Activated CD8-positive, alpha-beta memory T cell treated with anti-CD3 and anti-CD28 coated beads, Interleukin-2, amount 50 U/mL, for 24 hours (primary cell): ENCODE measurements around the gene THOC1.
"Not testable (repeated sequence)": the region's sequence is repeated elsewhere in the genome, so short reads cannot be mapped to it uniquely, and the experiment has no call there.

Experiments used
- DNase-seq: peaks from one replicate; pipeline ENCODE4 v3.0.0-alpha.2; 2020; ENCODE audit errors: extremely low read depth

THOC1 gene, protein sequence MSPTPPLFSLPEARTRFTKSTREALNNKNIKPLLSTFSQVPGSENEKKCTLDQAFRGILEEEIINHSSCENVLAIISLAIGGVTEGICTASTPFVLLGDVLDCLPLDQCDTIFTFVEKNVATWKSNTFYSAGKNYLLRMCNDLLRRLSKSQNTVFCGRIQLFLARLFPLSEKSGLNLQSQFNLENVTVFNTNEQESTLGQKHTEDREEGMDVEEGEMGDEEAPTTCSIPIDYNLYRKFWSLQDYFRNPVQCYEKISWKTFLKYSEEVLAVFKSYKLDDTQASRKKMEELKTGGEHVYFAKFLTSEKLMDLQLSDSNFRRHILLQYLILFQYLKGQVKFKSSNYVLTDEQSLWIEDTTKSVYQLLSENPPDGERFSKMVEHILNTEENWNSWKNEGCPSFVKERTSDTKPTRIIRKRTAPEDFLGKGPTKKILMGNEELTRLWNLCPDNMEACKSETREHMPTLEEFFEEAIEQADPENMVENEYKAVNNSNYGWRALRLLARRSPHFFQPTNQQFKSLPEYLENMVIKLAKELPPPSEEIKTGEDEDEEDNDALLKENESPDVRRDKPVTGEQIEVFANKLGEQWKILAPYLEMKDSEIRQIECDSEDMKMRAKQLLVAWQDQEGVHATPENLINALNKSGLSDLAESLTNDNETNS

DNA sequence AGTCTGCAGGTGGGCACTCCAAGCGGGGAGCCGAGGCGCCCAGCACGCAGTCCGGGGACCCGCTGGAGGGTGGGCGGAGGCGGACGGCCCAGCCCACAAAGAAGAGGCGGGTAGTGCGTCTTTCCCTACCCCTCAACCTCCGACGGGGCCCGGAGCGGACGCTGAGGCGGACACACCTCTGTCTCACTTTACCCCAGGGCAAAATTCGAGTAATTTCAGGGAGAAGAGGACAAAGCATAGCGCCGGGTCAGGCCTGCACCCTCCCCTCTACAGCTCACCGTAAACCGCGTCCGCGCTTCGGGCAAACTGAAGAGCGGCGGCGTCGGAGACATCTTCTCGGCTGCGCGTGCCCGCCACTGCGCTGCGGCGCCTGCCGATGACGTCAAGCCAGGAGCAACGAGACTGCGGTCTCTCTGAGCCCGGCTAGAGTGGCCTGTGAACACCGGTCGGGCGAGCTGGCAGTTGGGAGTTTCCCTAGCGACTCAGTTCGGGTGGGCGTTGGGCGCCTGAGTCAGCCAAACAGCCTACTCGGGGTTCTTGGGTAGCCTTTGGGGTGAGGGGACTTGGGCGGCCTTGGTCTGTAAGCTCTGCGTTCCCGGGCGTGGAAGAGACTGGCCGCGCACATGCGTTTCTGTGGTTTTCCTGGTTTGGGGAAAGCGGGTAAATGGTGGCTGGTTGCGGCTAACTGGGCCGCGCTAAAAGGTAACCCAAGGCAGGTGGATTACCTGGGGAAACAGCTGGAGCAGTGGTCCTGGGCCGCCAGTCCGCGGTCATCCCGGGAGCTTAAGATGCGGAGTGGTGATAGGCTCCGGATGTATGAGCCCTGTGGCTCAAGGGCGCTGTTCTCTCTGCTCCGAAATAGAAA lies at the start of gene THOC1:
THOC1 (minus strand) TSS at position 360 of the 865 bp plus-strand sequence; CDS start at position 332, 28 bp downstream.
- peak; percentile 91 for DNase-seq

DNA sequence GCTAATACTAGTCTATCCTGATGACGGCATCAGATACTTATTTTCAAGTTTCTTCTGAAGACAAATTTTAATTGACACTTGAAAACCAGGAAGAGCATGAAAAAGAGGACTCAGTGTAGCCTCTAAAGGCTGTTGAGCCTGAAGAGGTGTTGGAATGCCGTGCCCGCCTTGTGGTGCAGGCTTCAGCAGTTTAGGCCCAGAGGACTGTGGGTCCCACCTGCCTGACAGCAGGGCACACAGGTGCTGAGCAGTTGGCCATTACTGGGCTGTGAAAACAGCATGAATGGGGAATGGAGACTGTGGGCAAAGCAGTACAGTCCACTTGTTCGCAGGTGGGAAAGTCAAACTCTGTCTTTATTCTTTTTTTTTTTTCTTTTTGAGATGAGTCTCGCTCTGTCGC lies 49.8 kb upstream of the THOC1 start:
- DNase-seq: no peak

DNA sequence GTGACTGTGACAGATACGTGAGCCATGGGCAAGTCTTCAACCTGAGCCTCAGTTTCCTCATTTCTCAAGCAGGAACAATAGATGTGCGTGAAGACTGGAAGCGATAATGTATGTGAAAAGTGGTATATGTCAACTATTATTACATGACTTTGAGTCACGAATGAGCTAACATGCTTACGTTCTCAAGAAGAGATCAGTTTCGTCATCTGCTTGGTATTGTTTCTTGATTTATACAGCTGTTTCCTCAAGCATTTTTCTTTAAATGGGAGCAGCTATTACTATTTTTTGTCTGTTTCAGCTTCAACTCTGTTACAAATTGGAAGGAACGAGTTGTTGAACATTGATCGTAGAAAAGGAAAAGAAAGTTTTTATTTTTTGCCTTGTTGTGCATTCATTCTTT lies 48.5 kb upstream of the THOC1 start:
- no peak for DNase-seq

DNA sequence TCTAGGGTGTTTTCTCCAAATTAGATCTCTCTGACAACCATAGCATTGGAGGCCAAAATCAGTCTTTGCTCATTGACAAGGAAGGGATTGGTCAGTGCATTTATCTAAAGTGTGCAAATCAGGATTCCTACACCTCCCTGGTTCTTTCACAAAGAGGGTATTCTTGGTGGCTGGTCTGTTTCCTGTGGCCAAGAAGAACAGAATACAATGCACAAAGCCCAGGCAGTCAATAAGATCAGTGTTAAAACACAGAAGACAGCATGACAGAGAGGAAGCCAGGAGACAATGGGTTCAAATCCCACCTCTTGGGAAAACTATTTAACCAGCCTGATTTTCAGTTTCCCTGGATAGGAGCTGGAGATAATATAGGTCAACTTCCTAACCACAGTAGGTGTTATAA lies 46.1 kb upstream of the THOC1 start:
- DNase-seq: no peak

DNA sequence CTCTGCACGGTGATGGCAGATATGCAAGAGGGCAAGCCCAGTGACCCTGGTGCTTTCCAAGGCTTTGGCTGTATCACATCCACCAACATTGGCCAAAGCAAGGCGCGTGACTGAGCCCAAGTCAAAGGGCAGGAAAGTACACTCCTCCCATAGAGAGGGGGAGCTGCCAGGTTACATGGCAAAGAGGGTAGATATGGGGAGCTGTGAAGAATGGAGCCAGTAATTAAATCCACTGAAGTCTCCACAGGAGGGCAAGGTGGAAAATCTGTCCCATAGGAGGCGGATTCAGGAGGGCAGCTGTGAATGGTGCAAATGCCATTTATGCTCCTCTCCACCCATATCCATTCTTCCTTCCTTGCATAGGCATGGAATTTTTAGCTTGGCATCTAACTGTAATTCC lies 44.6 kb upstream of the THOC1 start:
- no peak for DNase-seq

DNA sequence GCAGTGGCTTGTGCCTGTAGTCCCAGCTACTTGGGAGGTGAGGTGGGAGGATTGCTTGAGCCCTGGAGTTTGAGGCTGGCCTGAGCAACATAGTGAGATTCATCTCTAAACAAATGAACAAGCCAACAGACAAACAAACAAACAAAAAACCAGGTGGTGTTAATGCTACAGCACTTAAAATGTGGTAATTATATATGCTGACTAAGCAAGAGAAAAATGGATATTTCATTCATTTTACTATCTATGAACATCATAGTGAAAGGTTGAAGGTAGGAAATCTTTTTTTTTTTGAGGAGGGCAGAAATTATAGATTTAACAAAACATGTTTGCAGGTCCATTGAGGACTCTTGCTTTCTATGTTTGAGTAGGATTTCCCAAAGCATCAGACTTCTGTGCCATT lies 42.2 kb upstream of the THOC1 start:
- DNase-seq: no peak

DNA sequence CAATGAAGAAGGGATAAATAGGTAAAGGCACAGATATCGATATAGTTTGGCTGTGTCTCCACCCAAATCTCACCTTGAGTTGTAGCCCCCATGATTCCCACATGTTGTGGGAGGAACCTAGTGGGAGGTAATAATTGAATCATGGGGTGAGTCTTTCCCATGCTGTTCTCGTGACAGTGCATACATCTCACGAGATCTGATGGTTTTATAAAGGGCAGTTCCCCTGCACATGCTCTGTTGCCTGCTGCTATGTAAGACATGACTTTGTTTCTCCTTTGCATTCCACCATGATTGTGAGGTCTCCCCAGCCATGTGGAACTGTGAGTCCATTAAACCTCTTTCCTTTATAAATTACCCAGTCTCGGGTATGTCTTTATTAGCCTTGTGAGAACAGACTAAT lies 40.2 kb upstream of the THOC1 start:
- not testable (repeated sequence) for DNase-seq

DNA sequence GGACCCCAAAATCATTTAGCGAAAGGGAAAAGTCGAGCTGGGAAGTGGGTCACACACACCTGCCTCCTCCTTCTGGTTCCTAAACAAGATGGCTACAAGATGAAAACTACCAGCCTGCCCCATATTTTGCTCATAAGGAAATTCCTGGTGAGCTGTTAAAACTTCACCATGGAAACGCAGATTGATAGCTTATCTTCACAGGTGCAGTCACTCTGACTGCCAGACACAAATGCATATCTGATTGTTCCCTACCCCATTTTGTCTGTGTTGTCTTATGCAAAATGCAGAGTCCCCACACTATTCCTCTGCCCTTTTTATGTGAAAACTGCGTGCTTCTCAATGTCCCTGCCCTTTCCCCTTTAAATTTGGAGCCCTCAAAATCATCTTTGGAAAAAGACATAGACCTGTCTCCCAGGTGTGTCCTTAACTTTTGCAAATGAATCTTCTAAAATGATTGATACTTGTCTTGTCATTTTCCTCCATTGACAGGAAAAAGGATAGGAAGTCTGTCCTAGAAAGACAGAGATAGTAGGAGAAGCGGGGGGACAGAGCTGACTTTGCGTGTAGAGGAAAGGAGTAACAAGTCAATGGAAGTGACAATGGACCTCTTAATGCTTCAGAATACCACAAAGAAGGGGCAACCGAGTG lies 38.9 kb upstream of the THOC1 start:
- no peak for DNase-seq

DNA sequence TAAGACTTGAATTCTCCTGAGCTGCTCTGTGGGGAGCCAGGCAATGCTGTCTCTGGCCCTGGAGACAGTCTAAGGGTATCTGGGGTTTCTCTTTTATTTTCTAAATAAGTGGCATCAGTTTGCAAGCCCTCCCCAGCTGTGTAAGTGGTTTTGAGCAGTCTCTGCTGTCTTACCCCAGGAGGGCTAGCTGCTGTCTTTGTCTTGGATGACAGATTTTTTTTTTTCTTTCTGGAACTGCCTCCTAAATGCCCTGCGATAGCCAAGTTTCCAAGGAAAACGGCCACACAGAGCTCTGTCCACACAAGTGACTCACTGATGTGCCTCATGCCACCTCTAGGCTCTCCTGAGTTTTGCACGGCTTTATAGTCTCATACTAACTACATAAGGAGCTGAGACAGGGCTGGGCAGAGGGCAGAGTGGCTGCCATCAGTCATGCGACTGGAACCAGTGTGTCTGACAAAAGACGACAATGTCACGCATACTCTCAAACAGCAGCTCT lies 37.2 kb upstream of the THOC1 start:
- DNase-seq: no peak

DNA sequence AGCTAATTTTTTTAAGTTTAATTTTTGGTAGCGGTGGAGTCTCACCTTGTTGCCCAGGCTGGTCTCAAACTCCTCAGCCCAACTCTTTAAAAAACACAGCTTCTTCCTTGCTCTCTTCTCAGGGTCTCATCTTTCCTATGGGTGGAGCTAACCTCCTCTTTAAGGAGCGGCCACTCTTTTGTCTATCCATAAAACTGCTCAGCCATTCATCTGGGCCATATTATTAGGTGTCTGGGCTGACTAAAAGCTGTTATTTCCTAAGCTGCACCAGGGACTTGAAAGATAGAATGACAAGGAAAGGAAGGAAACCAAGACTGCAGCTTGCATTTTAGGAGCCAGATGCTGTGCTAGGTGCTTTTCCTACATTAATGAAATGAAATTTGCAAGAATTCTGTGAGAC lies 35.8 kb upstream of the THOC1 start:
- no peak for DNase-seq

DNA sequence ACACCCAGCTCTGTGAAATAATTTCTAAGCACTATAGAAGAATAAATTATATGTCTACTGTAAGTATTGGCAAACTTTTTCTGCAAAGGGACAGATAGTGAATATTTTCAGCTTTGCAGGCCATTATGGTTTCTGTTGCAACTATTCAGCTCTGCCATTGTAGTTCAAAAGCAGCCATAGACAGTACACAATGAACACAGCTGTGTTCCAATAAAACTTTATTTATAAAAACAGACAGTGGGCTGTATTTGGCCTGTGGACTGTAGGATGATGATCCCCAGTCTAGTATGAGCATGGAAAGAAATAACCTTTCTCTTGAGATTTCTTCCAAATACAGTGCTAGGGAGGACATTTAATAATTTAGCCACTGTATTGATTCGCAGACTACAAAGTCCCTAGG lies 35.2 kb upstream of the THOC1 start:
- no peak for DNase-seq

DNA sequence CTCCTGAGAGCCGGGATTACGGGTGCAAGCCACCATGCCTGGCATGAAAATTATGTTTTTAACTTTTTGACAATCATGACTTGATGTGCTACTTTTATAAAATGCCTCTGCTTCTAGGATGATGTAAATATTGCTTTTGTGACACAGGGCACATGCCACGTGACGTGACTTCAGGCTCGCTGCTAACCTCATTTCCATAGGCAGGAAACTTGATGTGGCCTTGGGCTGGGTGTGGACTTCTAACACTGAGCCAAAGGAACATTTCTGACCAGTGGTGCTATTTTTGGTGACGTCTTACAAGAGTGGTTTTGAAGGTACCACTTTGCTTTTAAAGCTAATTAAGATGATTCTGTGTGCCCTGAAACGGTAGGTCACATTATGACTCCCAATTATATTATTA lies 34.2 kb upstream of the THOC1 start:
- no peak for DNase-seq

DNA sequence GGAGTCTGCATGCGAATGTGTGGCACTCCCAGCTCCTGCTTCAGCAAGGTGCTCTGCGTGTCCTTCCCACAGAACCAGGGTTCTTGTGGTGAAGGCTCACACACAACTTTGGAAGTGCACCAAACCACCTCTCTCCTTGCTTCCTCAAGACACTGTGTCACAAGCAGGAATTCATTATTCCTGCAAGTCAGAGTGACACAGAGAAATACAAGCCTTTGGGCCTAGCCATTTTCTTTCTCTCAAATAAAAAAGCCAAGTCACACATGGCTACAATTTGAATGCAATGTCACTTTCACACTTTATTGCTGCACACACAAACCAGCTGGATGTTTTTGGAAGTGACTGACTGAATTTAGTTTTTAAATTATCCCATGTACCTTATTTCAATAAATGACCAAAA lies 30.1 kb upstream of the THOC1 start:
- DNase-seq: no peak

DNA sequence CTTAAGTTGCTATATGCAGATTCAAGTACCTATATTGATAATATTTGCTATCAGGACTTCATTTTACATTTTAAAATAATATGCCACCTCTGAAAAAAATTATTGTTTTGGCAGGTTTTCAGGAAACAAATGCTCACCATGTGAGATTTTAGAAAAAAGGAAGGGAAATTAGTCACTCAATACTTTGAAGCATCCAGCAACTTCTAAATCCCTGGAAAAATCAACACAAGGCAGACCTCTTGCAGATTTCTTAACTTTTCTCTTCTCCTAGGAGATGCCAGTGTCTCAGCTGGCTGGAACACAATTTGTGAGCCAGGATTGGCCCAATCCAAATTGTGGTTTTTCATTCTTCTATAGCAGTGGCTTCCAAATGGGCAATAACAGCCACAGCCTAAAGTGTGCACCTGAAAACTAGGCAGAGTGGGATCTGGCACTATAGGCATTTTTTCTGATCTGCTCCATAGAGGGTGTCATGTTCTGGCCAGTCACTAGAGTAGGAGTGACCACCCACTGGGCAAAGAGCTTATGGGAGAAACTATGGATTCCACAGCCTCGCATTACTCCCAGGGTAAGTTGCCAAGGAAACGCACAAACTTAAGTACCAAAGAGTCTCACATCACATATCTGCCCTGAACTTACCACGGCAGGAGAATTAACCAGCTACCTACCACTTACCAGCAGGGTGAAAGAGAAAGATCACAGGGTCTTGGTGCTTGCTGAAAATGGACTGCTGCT lies 28.1 kb upstream of the THOC1 start:
- no peak for DNase-seq

DNA sequence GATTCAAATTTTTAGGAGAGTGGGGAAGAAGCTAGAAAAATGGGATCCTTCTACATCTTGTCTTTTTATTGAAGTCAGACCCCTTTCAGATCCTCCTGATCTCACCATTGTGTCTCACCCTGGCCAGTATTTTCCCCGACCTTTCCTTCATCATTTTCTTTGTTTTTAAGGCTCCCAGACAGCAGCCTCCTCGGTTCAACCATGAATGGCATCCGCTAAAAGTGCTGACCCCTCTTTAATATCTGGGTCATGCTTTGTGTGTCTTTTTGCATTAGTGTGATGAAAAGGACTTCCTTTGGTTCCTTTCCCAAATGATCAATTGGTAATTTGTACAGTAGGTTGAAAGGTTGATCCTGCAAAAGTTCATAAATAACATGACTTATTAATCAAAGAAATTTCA lies 26.7 kb upstream of the THOC1 start:
- DNase-seq: no peak

DNA sequence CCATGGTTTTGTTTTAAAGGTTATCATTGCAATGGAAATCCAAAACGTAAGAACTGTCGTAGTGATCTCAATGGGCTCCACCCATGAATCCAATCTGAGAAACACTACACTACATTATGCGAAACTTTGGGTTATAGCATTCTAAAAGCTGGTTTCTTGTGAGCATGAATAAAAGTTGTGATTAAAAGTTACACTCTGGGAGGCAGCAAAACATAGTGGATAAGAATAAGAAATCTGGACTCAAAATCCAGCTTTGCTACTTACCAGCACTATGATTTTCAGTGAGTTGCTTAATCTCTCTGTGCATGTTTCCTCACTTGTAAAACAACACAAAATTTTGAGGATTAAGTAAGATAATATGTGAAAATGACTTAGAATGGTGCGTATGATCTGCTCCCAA lies 25.7 kb upstream of the THOC1 start:
- no peak for DNase-seq

DNA sequence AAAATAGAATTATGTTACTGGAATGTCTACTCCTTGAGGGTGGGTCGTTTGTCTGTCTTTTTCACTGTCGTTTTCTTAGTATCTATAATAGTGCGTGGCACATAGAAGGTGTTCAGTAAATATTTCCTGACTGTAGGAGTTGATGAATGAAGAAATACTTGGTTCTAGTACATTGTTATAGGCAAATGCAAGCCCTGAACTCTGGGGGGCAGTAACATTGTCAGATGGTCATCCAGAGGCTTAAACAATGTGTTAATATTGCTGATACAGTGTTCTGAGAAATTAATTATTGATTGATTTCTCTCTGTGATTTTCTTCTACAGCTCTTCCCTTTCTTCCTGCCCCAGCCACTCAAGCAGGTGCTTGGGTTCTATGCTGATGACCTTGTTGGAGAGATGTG lies 24.4 kb upstream of the THOC1 start:
- no peak for DNase-seq

DNA sequence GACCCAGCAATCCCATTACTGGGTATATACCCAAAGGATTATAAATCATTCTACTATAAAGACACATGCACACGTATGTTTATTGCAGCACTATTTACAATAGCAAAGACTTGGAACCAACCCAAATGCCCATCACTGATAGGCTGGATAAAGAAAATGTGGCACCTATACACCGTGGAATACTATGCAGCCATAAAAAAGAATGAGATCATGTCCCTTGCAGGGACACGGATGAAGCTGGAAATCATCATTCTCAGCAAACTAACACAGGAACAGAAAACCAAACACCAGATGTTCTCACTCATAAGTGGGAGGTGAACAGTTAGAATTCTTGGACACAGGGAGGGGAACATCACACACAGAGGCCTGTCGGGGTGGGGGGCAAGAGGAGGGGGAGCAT lies 22.1 kb upstream of the THOC1 start:
- not testable (repeated sequence) for DNase-seq

DNA sequence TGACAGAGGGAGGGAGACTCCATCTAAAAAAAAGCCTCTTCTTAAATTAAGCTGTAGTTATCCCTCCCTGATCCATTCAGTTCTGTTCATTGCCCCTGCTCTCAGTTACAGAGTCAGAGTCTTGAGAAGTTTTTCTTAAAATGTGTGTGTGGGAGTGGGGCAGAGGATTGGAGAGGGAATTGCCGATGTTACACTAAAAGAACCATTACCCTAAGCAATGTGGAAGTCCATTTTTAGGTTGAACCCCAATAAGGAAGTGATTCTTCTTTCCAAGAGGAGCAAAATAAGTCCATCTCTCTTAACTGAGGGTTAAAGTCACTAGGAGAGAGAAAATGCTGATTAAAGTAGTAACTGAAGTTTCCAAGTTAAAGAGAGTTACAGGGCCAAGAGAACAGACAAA lies 21.2 kb upstream of the THOC1 start:
- no peak for DNase-seq

DNA sequence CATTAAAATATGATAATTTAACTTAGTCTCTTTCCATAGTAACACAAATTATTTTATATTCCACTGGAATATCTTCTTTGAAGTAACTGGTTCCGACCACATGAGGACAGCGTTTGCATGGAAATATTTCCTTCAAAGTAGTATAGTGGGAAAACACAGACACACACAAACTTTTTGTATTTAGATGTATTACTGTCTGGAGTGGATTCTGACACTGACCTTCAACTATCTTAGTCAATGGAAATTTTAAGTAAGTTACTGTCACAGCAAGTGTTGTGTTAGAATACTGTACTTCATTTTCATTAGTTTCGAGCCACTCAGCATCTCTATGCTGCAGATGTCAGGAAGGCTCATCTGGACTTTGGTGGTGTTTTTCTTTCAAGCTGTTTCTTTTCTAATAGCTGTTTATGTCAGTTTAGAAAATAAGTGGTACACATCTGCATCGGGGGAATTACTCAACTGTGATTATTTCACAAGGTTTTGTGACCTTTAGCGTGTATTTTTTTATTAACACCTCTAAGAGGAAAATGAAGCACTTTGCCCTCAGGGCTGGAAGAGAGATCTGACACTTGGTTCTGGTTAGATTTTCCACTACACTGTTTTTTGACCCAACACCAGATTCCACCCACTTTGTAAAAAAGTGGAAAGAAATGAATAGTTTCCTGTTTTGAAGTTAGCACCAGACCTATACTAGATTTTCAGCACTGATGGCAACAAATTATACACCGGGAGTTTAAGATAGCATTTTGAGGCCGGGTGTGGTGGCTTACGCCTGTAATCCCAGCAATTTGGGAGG lies 18.9 kb upstream of the THOC1 start:
- DNase-seq: no peak
